Common myeloid progenitor, CD34-positive (primary cell): ENCODE results near the gene CERS3.

Experiments used
- CTCF ChIA-PET: fragments of 350-600 bp; sonication (Branson Sonifier 250); formaldehyde crosslinking; loops from one replicate; lab custom pipeline; 2021; ENCODE audit warnings: antibody characterized with exemption; lab: Charles Lee
- POLR2A ChIA-PET: fragments of 350-600 bp; sonication (Branson Sonifier 250); formaldehyde crosslinking; loops from one replicate; lab custom pipeline; 2021; ENCODE audit warnings: antibody characterized with exemption; lab: Charles Lee
- DNase-seq, 3 donors: peaks; one replicate each; pipeline versions ENCODE4 v3.0.0 to v3.0.0-alpha.2; 2013
- H3K27ac ChIP-seq, 2 experiments: 1 replicate in 1 of 2; 2 replicates in 1 of 2; pipeline ENCODE4 v1.7.0; 2013; ENCODE audit warnings: inconsistent platforms in 2 of 2, low read length in 2 of 2, mild to moderate bottlenecking in 2 of 2, low read depth in 1 of 2, moderate library complexity in 1 of 2; ENCODE audit not compliant: severe bottlenecking in 2 of 2, insufficient read depth in 1 of 2, poor library complexity in 1 of 2
- H3K27me3 ChIP-seq, 5 experiments: replicated peaks in 2 of 5; 1 replicate in 3 of 5; 2 replicates in 2 of 5; pipeline versions ENCODE4 v1.6.1 to v1.7.0; 2013; ENCODE audit warnings: low read length in 4 of 5, mild to moderate bottlenecking in 2 of 5, moderate library complexity in 2 of 5, inconsistent platforms in 1 of 5; ENCODE audit not compliant: insufficient read depth in 5 of 5, control insufficient read depth in 4 of 5
- H3K36me3 ChIP-seq, 4 experiments: 1 replicate in 2 of 4; 2 replicates in 2 of 4; pipeline versions ENCODE4 v1.6.1 to v1.7.0; 2013; ENCODE audit warnings: low read length in 3 of 4, control low read depth in 1 of 4, mild to moderate bottlenecking in 1 of 4; ENCODE audit not compliant: control insufficient read depth in 4 of 4, insufficient read depth in 4 of 4
- H3K4me1 ChIP-seq, 4 experiments: 1 replicate in 3 of 4; 2 replicates in 1 of 4; pipeline versions ENCODE4 v1.6.1 to v1.7.1; 2013; ENCODE audit warnings: low read length in 3 of 4, mild to moderate bottlenecking in 3 of 4, control low read depth in 1 of 4, inconsistent platforms in 1 of 4, moderate library complexity in 1 of 4; ENCODE audit not compliant: control insufficient read depth in 4 of 4, insufficient read depth in 4 of 4; ENCODE audit errors: control extremely low read depth in 1 of 4
- H3K4me3 ChIP-seq, 7 experiments: 1 replicate in 4 of 7; 2 replicates in 3 of 7; pipeline versions ENCODE4 v1.5.1 to v1.7.0; 2013; ENCODE audit warnings: mild to moderate bottlenecking in 7 of 7, low read length in 6 of 7, moderate library complexity in 6 of 7, inconsistent platforms in 2 of 7, low read depth in 2 of 7, control low read depth in 1 of 7; ENCODE audit not compliant: insufficient read depth in 4 of 7, control insufficient read depth in 1 of 7; ENCODE audit errors: extremely low read depth in 1 of 7
- H3K9me3 ChIP-seq, 5 experiments: 1 replicate in 4 of 5; 2 replicates in 1 of 5; pipeline versions ENCODE4 v1.6.1 to v1.7.1; 2013; ENCODE audit warnings: low read length in 4 of 5, mild to moderate bottlenecking in 2 of 5, inconsistent platforms in 1 of 5, low read depth in 1 of 5, moderate library complexity in 1 of 5; ENCODE audit not compliant: control insufficient read depth in 4 of 5, insufficient read depth in 2 of 5; ENCODE audit errors: control extremely low read depth in 1 of 5
- WGBS: methylation state at CpG from one replicate; pipeline ENCODE4 v1.1.5; 2013; ENCODE audit not compliant: insufficient coverage; 5-methylcytosine and 5-hydroxymethylcytosine counted together

Gene CERS3

GRCh38 chr15:100383302-100384107 lies 145.2 kb downstream of the CERS3 start:
- H3K9me3 ChIP-seq, result peaks cover 0 to 28% (median 18%) of the 10 kb centered on the region in 5 experiments
- CTCF ChIA-PET, result interaction anchor here (0.7 to 1.1 kb wide), 2 partner anchors 17 to 33 kb away, joined by 3 to 9 read pairs; no protein-coding TSS in a partner anchor
- POLR2A ChIA-PET, result no interaction called here

GRCh38 chr15:100373942-100374341 lies 154.8 kb downstream of the CERS3 start:
- 32% methylated on average over 3 of the region's 8 CpGs for WGBS
- Histone ChIP-seq H3K27ac (no peak overlapping the region), H3K9me3 (peaks cover 0 to 24% (median 14%) of the 10 kb centered on the region in 5 experiments), H3K27me3 (peaks cover 8 to 48% (median 23%) of the 10 kb centered on the region in 5 experiments), H3K4me1 (peaks cover 0 to 6% (median under 1%) of the 10 kb centered on the region in 4 experiments), H3K4me3 (no peak overlapping the region), H3K36me3 (no peaks in the 10 kb centered on the region)
- CTCF ChIA-PET, result no interaction called here
- DNase-seq, result no peak
- POLR2A ChIA-PET, result no interaction called here

More at GRCh38 chr15:100383302-100384107, 145.2 kb downstream of the CERS3 start:
- Histone ChIP-seq H3K4me3 (no peak overlapping the region), H3K36me3 (no peaks in the 10 kb centered on the region), H3K27me3 (peaks cover 0 to 2% (median 0%) of the 10 kb centered on the region in 5 experiments), H3K4me1 (no peaks in the 10 kb centered on the region), H3K27ac (no peak overlapping the region)
- 20% methylated on average over 2 of the region's 3 CpGs for WGBS
- DNase-seq, result peak; percentile 5 to 31 (median 14)

- H3K4me1 ChIP-seq, result peaks cover 0 to 6% (median under 1%) of the 10 kb centered on the region in 4 experiments
Observed at GRCh38 chr15:100373120-100373896, 155.4 kb downstream of the CERS3 start.

GRCh38 chr15:100372739-100373119 lies 156.0 kb downstream of the CERS3 start:
- Histone ChIP-seq H3K4me3 (no peak overlapping the region), H3K36me3 (no peaks in the 10 kb centered on the region), H3K9me3 (peaks cover 0 to 24% (median 14%) of the 10 kb centered on the region in 5 experiments), H3K27ac (no peak overlapping the region), H3K4me1 (peaks cover 0 to 6% (median under 1%) of the 10 kb centered on the region in 4 experiments), H3K27me3 (peaks cover 8 to 48% (median 23%) of the 10 kb centered on the region in 5 experiments)
- CTCF ChIA-PET, result no interaction called here
- 15% methylated on average over 5 of the region's 9 CpGs for WGBS
- no peak for DNase-seq
- POLR2A ChIA-PET, result no interaction called here

More at GRCh38 chr15:100373120-100373896, 155.4 kb downstream of the CERS3 start:
- no peak for DNase-seq
- H3K36me3 ChIP-seq, result no peaks in the 10 kb centered on the region
- H3K9me3 ChIP-seq, result peaks cover 0 to 24% (median 14%) of the 10 kb centered on the region in 5 experiments
- 3% methylated on average over 58 of the region's 82 CpGs for WGBS
- H3K27me3 ChIP-seq, result peaks cover 8 to 48% (median 23%) of the 10 kb centered on the region in 5 experiments
- no peak overlapping the region for H3K4me3 ChIP-seq
- CTCF ChIA-PET, result no interaction called here
- H3K27ac ChIP-seq, result no peak overlapping the region
- POLR2A ChIA-PET, result no interaction called here

- Histone ChIP-seq H3K36me3 (no peaks in the 10 kb centered on the region), H3K9me3 (peaks cover 0 to 2% (median 0%) of the 10 kb centered on the region in 5 experiments), H3K4me3 (no peak overlapping the region), H3K27ac (no peak overlapping the region), H3K4me1 (peaks cover 0 to 3% (median under 1%) of the 10 kb centered on the region in 4 experiments), H3K27me3 (peaks cover 0 to 24% (median 6%) of the 10 kb centered on the region in 5 experiments)
- no peak for DNase-seq
- 88% methylated on average over 1 of the region's 2 CpGs for WGBS
- ChIA-PET POLR2A (no interaction called here), CTCF (no interaction called here)
Observed at GRCh38 chr15:100355342-100355741, 173.4 kb downstream of the CERS3 start.

DNA sequence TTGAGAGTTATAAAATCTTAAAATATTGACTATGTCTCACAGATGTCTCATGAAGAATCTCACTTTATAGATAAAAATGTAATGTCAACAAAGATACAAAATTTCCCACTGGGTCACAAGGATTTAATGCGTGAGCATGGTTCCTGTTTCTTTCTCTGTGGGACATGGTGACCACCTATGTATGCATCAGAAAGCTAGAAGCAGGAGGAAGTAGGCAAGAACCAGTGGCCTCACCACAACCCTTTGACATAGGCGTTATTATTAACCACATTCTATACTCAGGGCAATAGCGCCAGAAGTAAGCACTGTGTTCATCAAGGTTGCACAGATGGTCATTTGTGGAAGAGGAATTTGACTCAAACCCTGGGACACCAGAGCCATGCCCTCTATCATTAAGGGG lies 175.3 kb downstream of the CERS3 start:
- DNase-seq, result peak in 2 of 3 donors; percentile 46 to 52
- ChIA-PET CTCF (no interaction called here), POLR2A (no interaction called here)
- Histone ChIP-seq H3K27ac (no peak overlapping the region), H3K4me3 (no peak overlapping the region), H3K27me3 (peaks cover 0 to 24% (median 10%) of the 10 kb centered on the region in 5 experiments), H3K4me1 (peaks cover 0 to 8% (median 3%) of the 10 kb centered on the region in 4 experiments), H3K36me3 (no peaks in the 10 kb centered on the region), H3K9me3 (no peaks in the 10 kb centered on the region)
- WGBS, result 60% methylated on average over 1 of the region's 3 CpGs
